GM12878 (cell line): ENCODE measurements around the gene GLIPR2. TPM values are rescaled to one million over a fixed set of nuclear protein-coding genes. Genes with fewer than 3 reads are reported as not detected.

Source experiments
- ATAC-seq: fragments of 200-7000 bp; cut with Tn5 transposase; 3 replicates; pipeline ENCODE4 v1.9.1; 2020; ENCODE audit warnings: mild to moderate bottlenecking, moderate library complexity
- BruUV-seq: library from RNA; stranded (reverse); fragments of 400-500 nt; replicated peaks from 2 replicates; lab custom pipeline; 2021; lab: Mats Ljungman, UMichigan
- CTCF ChIA-PET: fragments of 300-600 bp; sonication (Branson Sonifier 250); formaldehyde crosslinking; extraction: SDS; loops from one replicate; lab custom pipeline; 2021; ENCODE audit warnings: inconsistent platforms; lab: Yijun Ruan, JAX
- POLR2A ChIA-PET: fragments of 350-600 bp; formaldehyde crosslinking; extraction: SDS; loops from one replicate; lab custom pipeline; 2021; ENCODE audit warnings: inconsistent platforms; lab: Charles Lee
- RAD21 ChIA-PET: fragments of 300-600 bp; sonication (Branson Sonifier 250); formaldehyde crosslinking; loops from one replicate; lab custom pipeline; 2023; ENCODE audit warnings: antibody characterized with exemption; ENCODE audit not compliant: unreplicated experiment; lab: Charles Lee
- SMC1A ChIA-PET: fragments of 300-600 bp; sonication (Branson Sonifier 250); formaldehyde crosslinking; loops from one replicate; lab custom pipeline; 2023; ENCODE audit not compliant: unreplicated experiment, uncharacterized antibody; lab: Charles Lee
- DNase-seq: peaks from one replicate; pipeline ENCODE4 v3.0.0-alpha.2; 2011; ENCODE audit warnings: low read depth, low spot score
- FAIRE-seq: peaks from 3 replicates; lab custom pipeline; 2011; peaks lifted over from hg19 to GRCh38; lab: Jason Lieb, UNC
- H2AFZ ChIP-seq: 2 replicates; pipeline ENCODE4 v1.6.0; 2011; ENCODE audit warnings: low read depth, low read length, control low read depth; ENCODE audit not compliant: control insufficient read depth
- H3K27ac ChIP-seq: 2 replicates; pipeline ENCODE4 v1.5.1; 2011; ENCODE audit warnings: control low read depth; ENCODE audit not compliant: control insufficient read depth, insufficient read depth
- H3K27me3 ChIP-seq, 2 experiments: replicated peaks in 1 of 2; 2 replicates each; pipeline versions ENCODE4 v1.6.0 to v1.6.1; 2011; ENCODE audit warnings: low read length in 1 of 2; ENCODE audit not compliant: control insufficient read depth in 2 of 2, insufficient read depth in 2 of 2
- H3K36me3 ChIP-seq, 2 experiments: 2 replicates each; pipeline ENCODE4 v1.5.1; 2011; ENCODE audit warnings: low read length in 1 of 2; ENCODE audit not compliant: control insufficient read depth in 2 of 2, insufficient read depth in 2 of 2
- H3K4me1 ChIP-seq: 2 replicates; pipeline ENCODE4 v1.6.1; 2011; ENCODE audit warnings: mild to moderate bottlenecking, low read length, moderate library complexity, mixed read lengths; ENCODE audit not compliant: control insufficient read depth, insufficient read depth
- H3K4me2 ChIP-seq: 2 replicates; pipeline ENCODE4 v1.6.0; 2011; ENCODE audit warnings: control low read depth; ENCODE audit not compliant: control insufficient read depth, insufficient read depth
- H3K4me3 ChIP-seq: fragments of 200-600 bp; sonication (generic); 2 replicates; pipeline ENCODE4 v1.5.1; 2016
- H3K79me2 ChIP-seq: 2 replicates; pipeline ENCODE4 v1.6.0; 2011; ENCODE audit warnings: low read length; ENCODE audit not compliant: control insufficient read depth, insufficient read depth
- H3K9ac ChIP-seq: 2 replicates; pipeline ENCODE4 v1.8.0; 2011; ENCODE audit warnings: low read length, control low read depth, mixed read lengths; ENCODE audit not compliant: control insufficient read depth, insufficient read depth
- H3K9me3 ChIP-seq: replicated peaks from 3 replicates; pipeline ENCODE4 v1.5.1; 2011; ENCODE audit warnings: mild to moderate bottlenecking, low read length; ENCODE audit not compliant: control insufficient read depth, insufficient read depth
- H4K20me1 ChIP-seq: 2 replicates; pipeline ENCODE4 v1.6.0; 2011; ENCODE audit not compliant: control insufficient read depth, insufficient read depth
- CUX1 ChIP-seq: IDR thresholded peaks from 2 replicates; pipeline ENCODE4 v1.6.1; 2012; ENCODE audit warnings: improper control_type of control experiment, low read depth, low read length; ENCODE audit not compliant: insufficient replicate concordance
- EGR1 ChIP-seq, 2 experiments: IDR thresholded peaks; 1 replicate in 1 of 2; 2 replicates in 1 of 2; pipeline ENCODE4 v1.6.1; 2011 to 2012; ENCODE audit warnings: low read depth in 2 of 2, low read length in 2 of 2, borderline replicate concordance in 1 of 2, mild to moderate bottlenecking in 1 of 2, moderate library complexity in 1 of 2
- ESRRA ChIP-seq: IDR thresholded peaks from 2 replicates; pipeline ENCODE4 v1.6.1; 2012; ENCODE audit warnings: mild to moderate bottlenecking, low read length, improper control_type of control experiment
- ETV6 ChIP-seq, 2 experiments: fragments of 450-650 bp in 1 of 2; IDR thresholded peaks in 1 of 2; conservative IDR thresholded peaks in 1 of 2; 2 replicates each; pipeline ENCODE4 v1.6.1; 2014; ENCODE audit warnings: antibody characterized with exemption in 1 of 2, borderline replicate concordance in 1 of 2, low read depth in 1 of 2, mild to moderate bottlenecking in 1 of 2, moderate library complexity in 1 of 2
- KLF5 ChIP-seq: fragments of 450-650 bp; IDR thresholded peaks from 2 replicates; pipeline ENCODE4 v1.6.1; 2014; ENCODE audit warnings: mild to moderate bottlenecking; ENCODE audit not compliant: partially characterized antibody
- MXI1 ChIP-seq: fragments of 150-350 bp; IDR thresholded peaks from 2 replicates; pipeline ENCODE4 v1.6.1; 2011; ENCODE audit warnings: low read depth, mild to moderate bottlenecking, inconsistent platforms, low read length, improper control_type of control experiment
- NFXL1 ChIP-seq: fragments of 450-650 bp; IDR thresholded peaks from 2 replicates; pipeline ENCODE4 v1.6.1; 2017; ENCODE audit warnings: antibody characterized with exemption, mild to moderate bottlenecking, borderline replicate concordance
- PRDM15 ChIP-seq: fragments of 450-650 bp; formaldehyde crosslinking; IDR thresholded peaks from 2 replicates; pipeline ENCODE4 v1.4.0; 2020; ENCODE audit warnings: mild to moderate bottlenecking, moderate library complexity
- RELB ChIP-seq: fragments of 450-650 bp; IDR thresholded peaks from 2 replicates; pipeline ENCODE4 v1.6.1; 2017; ENCODE audit warnings: low read depth, mild to moderate bottlenecking, moderate library complexity
- SMAD1 ChIP-seq: fragments of 450-650 bp; IDR thresholded peaks from 2 replicates; pipeline ENCODE4 v1.6.1; 2018; ENCODE audit warnings: mild to moderate bottlenecking, low read depth; ENCODE audit not compliant: partially characterized antibody
- STAT3 ChIP-seq: IDR thresholded peaks from 2 replicates; pipeline ENCODE4 v1.6.1; 2011; ENCODE audit warnings: low read depth, low read length, improper control_type of control experiment
- ZSCAN29 ChIP-seq: fragments of 450-650 bp; IDR thresholded peaks from 2 replicates; pipeline ENCODE4 v1.6.1; 2017; ENCODE audit warnings: mild to moderate bottlenecking, moderate library complexity
- WGBS: methylation state at CpG from one replicate; pipeline ENCODE4 v1.1.6; 2016; ENCODE audit warnings: low lambda C conversion rate; ENCODE audit not compliant: insufficient replicate concordance, insufficient coverage; ENCODE audit errors: missing lambda C conversion rate; 5-methylcytosine and 5-hydroxymethylcytosine counted together
- in situ Hi-C: fragments of 300-500 bp; cut with MboI; formaldehyde crosslinking; loops from 9 replicates; pipeline ENCODE4 v1.14.3; 2018; ENCODE audit warnings: mixed read lengths
- intact Hi-C: fragments of 100-400 bp; cut with micrococcal nuclease; formaldehyde crosslinking; loops from one replicate; pipeline ENCODE4 v1.14.2; 2022; ENCODE audit not compliant: unreplicated experiment
- polyA plus RNA-seq, 11 experiments: library from polyadenylated mRNA; depleted of rRNA in 4 of 11; unstranded in 6 of 11; stranded (reverse) in 5 of 11; fragments of >200 nt; fragmentation: Nextera tagmentation in 4 of 11; fragmentation: Illumina TruSeq in 1 of 11; extraction: Ambion mirVana in 4 of 11; extraction: Trizol in 1 of 11; gene quantifications; 1 replicate in 1 of 11; 2 replicates in 10 of 11; pipeline versions ENCODE4 v1.2.1 to v1.2.3, GENCODE V29; 2011 to 2016; ENCODE audit warnings: inconsistent platforms in 2 of 11, missing spikeins in 2 of 11, low read depth in 1 of 11
- total RNA-seq, 4 experiments: library from RNA; depleted of rRNA in 3 of 4; stranded (reverse); fragments of >200 nt in 3 of 4; fragmentation: Illumina TruSeq in 1 of 4; extraction: Trizol in 1 of 4; gene quantifications; 2 replicates each; pipeline versions ENCODE4 v1.2.1 to v1.2.3, GENCODE V29; 2013 to 2021

The GLIPR2 gene
- total and polyA plus RNA-seq, 10 of the 15 experiments (the other 5 are each of a cell fraction or from before 2014, with no cell fraction given) = 0.41 to 3.5 (median 2.2) TPM

GRCh38 chr9:36210722-36211121 lies 74.2 kb downstream of the GLIPR2 start:
- 96% methylated on average over 8 of the region's 8 CpGs for WGBS
- CTCF ChIA-PET = interaction anchor here (1.1 kb wide), 1 partner anchor 20 kb away, joined by 5 read pairs; the partner anchor contains the start of gene CLTA
- DNase-seq (no peak), ATAC-seq (no peak), FAIRE-seq (no peak)
- H3K4me2 ChIP-seq = no peak overlapping the region
- H3K4me3 ChIP-seq = no peak overlapping the region
- RAD21 ChIA-PET = no interaction called here
- H3K27me3 ChIP-seq = no peaks in the 10 kb centered on the region
- peaks cover 19 to 53% of the 10 kb centered on the region in 2 experiments for H3K36me3 ChIP-seq
- H3K9ac ChIP-seq = no peak overlapping the region
- peaks cover 6% of the 10 kb centered on the region for H3K79me2 ChIP-seq
- H2AFZ ChIP-seq = no peak overlapping the region
- H4K20me1 ChIP-seq = peaks cover 12% of the 10 kb centered on the region; the same call in 1 of the 2 replicates
- no peaks in the 10 kb centered on the region for H3K9me3 ChIP-seq
- peaks cover 3% of the 10 kb centered on the region; the same call in 1 of the 2 replicates for H3K4me1 ChIP-seq
- intact Hi-C loops = no loop called here
- SMC1A ChIA-PET = interaction anchor here (2.4 kb wide), 1 partner anchor 8 kb away, joined by 8 read pairs; no protein-coding TSS in a partner anchor
- no peak overlapping the region for H3K27ac ChIP-seq
- in situ Hi-C loops = no loop called here
- POLR2A ChIA-PET = interaction anchor here (0.5 to 1.5 kb wide), 3 partner anchors 17 to 392 kb away, joined by 3 to 6 read pairs (median 4); no protein-coding TSS in a partner anchor
- BruUV-seq = no TSS peak
- no peak for TF ChIP-seq NFXL1
- TF ChIP-seq RELB = no peak
- no peak for TF ChIP-seq KLF5
- TF ChIP-seq MXI1 = no peak
- no peak for TF ChIP-seq ZSCAN29
- TF ChIP-seq PRDM15 (CRISPR knock-in tag) = no peak
- no peak for TF ChIP-seq SMAD1
- TF ChIP-seq ETV6 (conservative IDR thresholded peaks at IDR 0.05 in 1 of 2, IDR thresholded peaks at IDR 0.05 in 1 of 2; ENCODE audit: borderline replicate concordance in 1 of 2, low read depth in 1 of 2) = no peak
- TF ChIP-seq STAT3 = no peak
- TF ChIP-seq EGR1 (IDR thresholded peaks at IDR 0.05; ENCODE audit: borderline replicate concordance in 1 of 2, low read depth in 2 of 2, low read length in 2 of 2) = no peak
- no peak for TF ChIP-seq CUX1
- no peak for TF ChIP-seq ESRRA
